ENCODE data around the gene ZNF700.
A peak's percentile ranks its signal among the peaks of the same experiment; 100 is the strongest.
"Not testable (repeated sequence)": the region's sequence is repeated elsewhere in the genome, so short reads cannot be mapped to it uniquely, and the experiment has no call there.

ZNF700 gene

GRCh38 chr19:11989112-11989456 lies 64.2 kb downstream of the ZNF700 start:
- no peaks in the 10 kb centered on the region for H3K4me1 ChIP-seq (ENCODE audit: control insufficient read depth in 1 of 2, insufficient read depth in 2 of 2, low read length in 2 of 2)
- no peaks in the 10 kb centered on the region for H3K27me3 ChIP-seq (ENCODE audit: low read depth, low read length)
- H3K9me3 ChIP-seq (ENCODE audit: control insufficient read depth in 1 of 2, low read length in 2 of 2): no peaks in the 10 kb centered on the region
- H3K27ac ChIP-seq (ENCODE audit: low read length): no peak overlapping the region
- H3K36me3 ChIP-seq (ENCODE audit: control insufficient read depth in 1 of 2, insufficient read depth in 2 of 2, low read length in 2 of 2): no peaks in the 10 kb centered on the region
- peak overlapping the region in 1 of 2 donors; percentile 88 for H3K4me3 ChIP-seq (ENCODE audit: low read depth in 1 of 2, low read length in 2 of 2)

GRCh38 chr19:11991921-11992320 lies 67.0 kb downstream of the ZNF700 start:
- not testable (repeated sequence) for H3K4me1 ChIP-seq (ENCODE audit: control insufficient read depth in 1 of 2, insufficient read depth in 2 of 2, low read length in 2 of 2); H3K36me3 ChIP-seq (ENCODE audit: control insufficient read depth in 1 of 2, insufficient read depth in 2 of 2, low read length in 2 of 2); H3K27me3 ChIP-seq (ENCODE audit: low read depth, low read length); H3K27ac ChIP-seq (ENCODE audit: low read length); H3K9me3 ChIP-seq (ENCODE audit: control insufficient read depth in 1 of 2, low read length in 2 of 2); H3K4me3 ChIP-seq (ENCODE audit: low read depth in 1 of 2, low read length in 2 of 2)

- Histone ChIP-seq H3K27me3 (ENCODE audit: low read depth, low read length) (no peaks in the 10 kb centered on the region), H3K4me1 (ENCODE audit: control insufficient read depth in 1 of 2, insufficient read depth in 2 of 2, low read length in 2 of 2) (no peaks in the 10 kb centered on the region), H3K36me3 (ENCODE audit: control insufficient read depth in 1 of 2, insufficient read depth in 2 of 2, low read length in 2 of 2) (peaks cover 0 to 4% of the 10 kb centered on the region in 2 donors), H3K27ac (ENCODE audit: low read length) (no peak overlapping the region), H3K9me3 (ENCODE audit: control insufficient read depth in 1 of 2, low read length in 2 of 2) (no peaks in the 10 kb centered on the region), H3K4me3 (ENCODE audit: low read depth in 1 of 2, low read length in 2 of 2) (no peak overlapping the region)
Observed at GRCh38 chr19:11995174-11995573, 70.3 kb downstream of the ZNF700 start.
